Measurements from ENCODE around the gene CDYL.
"Not testable (repeated sequence)": the region's sequence is repeated elsewhere in the genome, so short reads cannot be mapped to it uniquely, and the experiment has no call there.

CDYL gene

DNA sequence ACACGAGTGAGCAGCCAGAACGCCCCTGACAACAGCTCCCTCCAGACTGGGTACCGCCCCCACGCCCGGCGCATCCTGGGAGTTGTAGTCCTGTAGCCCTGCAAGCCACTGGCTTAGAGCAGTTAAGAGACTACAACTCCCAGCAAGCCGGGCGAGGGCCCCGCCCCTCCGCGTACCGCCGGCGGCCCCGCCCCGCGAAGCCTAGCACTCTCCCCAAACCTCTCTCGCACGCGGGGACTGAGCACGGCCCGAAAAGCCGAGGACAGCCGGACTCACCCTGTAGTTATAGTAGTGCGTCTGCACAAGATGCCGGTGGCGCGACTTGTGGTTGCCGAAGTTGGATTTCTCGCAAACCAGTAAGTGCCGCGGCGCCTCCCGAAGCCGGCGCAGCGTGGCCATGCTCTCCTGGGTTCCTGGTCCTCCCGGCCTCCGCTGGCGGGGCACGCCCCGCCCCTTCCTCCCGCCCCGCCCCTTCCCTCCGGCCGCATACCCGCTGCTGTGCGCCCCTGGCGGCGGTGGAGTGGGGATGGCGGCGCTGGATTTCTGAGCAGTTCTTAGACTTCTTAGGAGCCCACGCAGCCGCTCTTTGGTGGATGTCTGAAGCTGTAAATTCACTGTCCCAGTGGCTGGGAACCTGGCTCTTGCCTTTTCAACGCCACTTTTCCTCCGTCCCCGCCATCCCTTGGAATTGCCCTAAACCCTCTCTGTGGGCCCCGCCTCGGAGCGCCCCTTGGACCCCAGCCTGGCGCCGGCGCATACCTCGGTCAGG lies 227.6 kb downstream of the CDYL start, which contains the start of gene RPP40:
Gene RPP40 (minus strand): TSS at position 434 of the 769 bp plus-strand sequence. CDS start 35 bp downstream, at position 399.
- DNase-seq (ENCODE audit: low spot score), result peak; percentile 93

DNA sequence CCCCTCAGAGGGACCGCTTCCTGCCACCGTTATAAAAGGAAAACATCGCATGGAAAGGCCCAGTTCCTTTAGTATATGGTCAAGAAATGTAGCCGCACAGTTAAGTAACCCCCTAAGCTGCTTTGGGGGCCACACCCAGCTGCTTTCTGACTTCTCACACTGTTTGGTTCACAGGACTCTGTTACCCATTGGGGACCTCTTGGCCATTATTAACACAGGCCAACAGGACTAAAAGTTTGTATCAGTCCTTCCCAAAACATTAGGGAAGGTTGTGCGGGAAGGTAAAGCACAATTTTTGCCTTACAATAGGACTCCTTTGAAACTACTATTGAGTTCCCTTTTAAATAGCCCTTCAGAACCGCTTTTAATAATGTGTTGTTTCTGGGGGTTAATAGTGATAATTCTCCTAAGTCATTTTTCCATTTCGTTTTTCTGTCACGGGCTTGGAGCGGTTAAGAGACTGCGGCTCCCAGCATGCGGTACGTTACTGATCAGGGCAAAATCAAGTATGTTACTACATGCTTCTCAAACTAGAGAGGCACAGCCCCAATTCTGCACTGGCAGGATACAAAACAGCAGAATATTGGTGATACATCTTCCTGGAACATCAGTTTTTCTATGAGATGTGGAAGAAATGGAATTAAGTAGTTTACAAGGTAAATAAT lies 228.3 kb downstream of the CDYL start:
- DNase-seq (ENCODE audit: low spot score), result no peak

DNA sequence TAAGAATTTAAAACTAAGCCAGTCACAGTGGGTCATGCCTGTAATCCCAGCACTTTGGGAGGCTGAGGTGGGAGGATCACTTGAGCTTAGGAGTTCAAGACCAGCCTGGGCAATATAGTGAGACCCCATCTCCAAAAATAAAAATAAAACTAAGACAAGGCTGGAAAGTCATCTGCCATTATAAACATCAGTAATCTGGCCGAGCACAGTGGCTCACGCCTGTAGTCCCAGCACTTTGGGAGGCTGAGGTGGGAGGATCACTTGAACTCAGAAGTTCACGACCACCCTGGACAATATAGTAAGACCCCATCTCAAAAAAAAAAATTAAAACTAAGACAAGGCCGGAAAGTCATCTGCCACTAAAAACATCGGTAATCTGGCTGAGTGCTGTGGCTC lies 228.8 kb downstream of the CDYL start:
- not testable (repeated sequence) for DNase-seq (ENCODE audit: low spot score)

Measured in hepatic stellate cell (primary cell).